SK-N-SH treated with all-trans-retinoic acid at 6 μM for 48 hours (cell line): ENCODE results near the gene ACCS.

Source experiments
- ESRRG ChIP-seq: fragments of 250-450 bp; sonication (Bioruptor Pico); IDR thresholded peaks from 2 replicates; pipeline ENCODE4 v1.6.1; 2021; ENCODE audit warnings: mild to moderate bottlenecking
- ISL1 ChIP-seq: fragments of 250-450 bp; sonication (Bioruptor Pico); IDR thresholded peaks from 2 replicates; pipeline ENCODE4 v2.1.2; 2022; ENCODE audit warnings: mild to moderate bottlenecking, moderate library complexity
- RARB ChIP-seq: fragments of 250-450 bp; sonication (Bioruptor Pico); IDR thresholded peaks from 2 replicates; pipeline ENCODE4 v1.8.0; 2021; ENCODE audit warnings: mild to moderate bottlenecking, moderate library complexity
- SNAI2 ChIP-seq: fragments of 250-450 bp; sonication (Bioruptor Pico); IDR thresholded peaks from 2 replicates; pipeline ENCODE4 v1.5.0; 2020; ENCODE audit warnings: mild to moderate bottlenecking, moderate library complexity
- TCF4 ChIP-seq: fragments of 250-450 bp; sonication (Bioruptor Pico); IDR thresholded peaks from 2 replicates; pipeline ENCODE4 v1.8.0; 2021; ENCODE audit warnings: mild to moderate bottlenecking, moderate library complexity, borderline replicate concordance
- ZFP30 ChIP-seq: fragments of 450-650 bp; formaldehyde crosslinking; IDR thresholded peaks from 2 replicates; pipeline ENCODE4 v1.5.0; 2022; ENCODE audit warnings: mild to moderate bottlenecking, moderate library complexity
- TF ChIP-seq, protein P1 (sequence below): fragments of 250-450 bp; sonication (Bioruptor Pico); IDR thresholded peaks from 2 replicates; pipeline ENCODE4 v1.5.1; 2020; ENCODE audit warnings: low read depth, mild to moderate bottlenecking, moderate library complexity

DNA sequence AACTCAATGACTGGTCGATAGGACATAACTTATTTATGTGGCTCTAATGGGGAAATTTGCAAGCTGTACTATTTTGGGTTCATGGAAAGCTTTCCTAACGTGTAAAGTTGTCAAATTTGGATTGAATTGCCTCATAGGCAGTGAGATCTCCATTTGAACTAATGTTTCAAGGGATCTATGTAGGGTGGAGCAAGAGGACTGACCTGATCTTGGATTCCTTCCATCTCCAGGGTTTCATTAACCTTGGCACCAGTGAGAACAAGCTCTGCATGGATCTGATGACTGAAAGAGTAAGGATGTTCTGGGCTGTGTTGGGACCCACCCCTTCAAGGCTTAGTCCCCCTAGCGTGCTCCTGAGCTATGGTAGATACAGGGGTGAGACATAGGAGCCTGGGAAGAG, 16.2 kb upstream of the ACCS start:
- no peak for TF ChIP-seq SNAI2 (CRISPR knock-in tag)
- no peak for TF ChIP-seq RARB (CRISPR knock-in tag)
- no peak for TF ChIP-seq ESRRG (CRISPR knock-in tag)
- TF ChIP-seq TCF4 = no peak
- TF ChIP-seq ISL1 = no peak
- TF ChIP-seq ZFP30 (CRISPR knock-in tag) = no peak
- TF ChIP-seq, protein P1, sequence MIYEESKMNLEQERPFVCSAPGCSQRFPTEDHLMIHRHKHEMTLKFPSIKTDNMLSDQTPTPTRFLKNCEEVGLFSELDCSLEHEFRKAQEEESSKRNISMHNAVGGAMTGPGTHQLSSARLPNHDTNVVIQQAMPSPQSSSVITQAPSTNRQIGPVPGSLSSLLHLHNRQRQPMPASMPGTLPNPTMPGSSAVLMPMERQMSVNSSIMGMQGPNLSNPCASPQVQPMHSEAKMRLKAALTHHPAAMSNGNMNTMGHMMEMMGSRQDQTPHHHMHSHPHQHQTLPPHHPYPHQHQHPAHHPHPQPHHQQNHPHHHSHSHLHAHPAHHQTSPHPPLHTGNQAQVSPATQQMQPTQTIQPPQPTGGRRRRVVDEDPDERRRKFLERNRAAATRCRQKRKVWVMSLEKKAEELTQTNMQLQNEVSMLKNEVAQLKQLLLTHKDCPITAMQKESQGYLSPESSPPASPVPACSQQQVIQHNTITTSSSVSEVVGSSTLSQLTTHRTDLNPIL = no peak
